Inferior parietal cortex (tissue), 1 donor: ENCODE data around the gene DNAI2.
A peak's percentile ranks its signal among the peaks of the same experiment; 100 is the strongest.

Experiments
- DNase-seq: peaks from one replicate; pipeline ENCODE4 v3.0.0-alpha.2; 2016; ENCODE audit errors: extremely low spot score

Gene DNAI2

GRCh38 chr17:74339537-74340195, 65.6 kb downstream of the DNAI2 start:
- no peak for DNase-seq

- peak; percentile 27 for DNase-seq
These were observed 66.5 kb downstream of the DNAI2 start for GRCh38 chr17:74340470-74341023.

GRCh38 chr17:74342224-74342623, 68.2 kb downstream of the DNAI2 start:
- no peak for DNase-seq

- no peak for DNase-seq
These were observed 69.1 kb downstream of the DNAI2 start for GRCh38 chr17:74343121-74343520.

GRCh38 chr17:74343526-74344284, 69.7 kb downstream of the DNAI2 start:
- DNase-seq, result no peak

GRCh38 chr17:74344658-74345057, 70.6 kb downstream of the DNAI2 start:
- DNase-seq, result no peak

- DNase-seq, result no peak
These were observed 71.6 kb downstream of the DNAI2 start for GRCh38 chr17:74345433-74346241.

- no peak for DNase-seq
These were observed 73.6 kb downstream of the DNAI2 start for GRCh38 chr17:74347646-74348045.

- no peak for DNase-seq
These were observed 75.1 kb downstream of the DNAI2 start for GRCh38 chr17:74349120-74349519.

GRCh38 chr17:74350486-74350885, 76.5 kb downstream of the DNAI2 start:
- no peak for DNase-seq

- DNase-seq, result no peak
These were observed 77.6 kb downstream of the DNAI2 start for GRCh38 chr17:74351552-74352210.

- DNase-seq, result no peak
These were observed 79.5 kb downstream of the DNAI2 start for GRCh38 chr17:74353446-74354060.

- DNase-seq, result no peak
These were observed 80.1 kb downstream of the DNAI2 start for GRCh38 chr17:74354123-74354522.

- no peak for DNase-seq
These were observed 80.5 kb downstream of the DNAI2 start for GRCh38 chr17:74354561-74354960.

GRCh38 chr17:74355065-74355464, 81.0 kb downstream of the DNAI2 start:
- no peak for DNase-seq

- no peak for DNase-seq
These were observed 82.8 kb downstream of the DNAI2 start for GRCh38 chr17:74356646-74357465.

GRCh38 chr17:74357466-74357809, 83.4 kb downstream of the DNAI2 start:
- no peak for DNase-seq

- no peak for DNase-seq
These were observed 84.7 kb downstream of the DNAI2 start for GRCh38 chr17:74358697-74359096.

- DNase-seq, result no peak
These were observed 85.9 kb downstream of the DNAI2 start for GRCh38 chr17:74359916-74360315.

GRCh38 chr17:74360899-74361229, 86.8 kb downstream of the DNAI2 start:
- no peak for DNase-seq
